GM23338 (cell line): ENCODE data around the gene CTAGE1. TPM values are rescaled to one million over a fixed set of nuclear protein-coding genes. Genes with fewer than 3 reads are reported as not detected.

Experiments used
- ATAC-seq: fragments of 200-7000 bp; cut with Tn5 transposase; 3 replicates; pipeline ENCODE4 v1.9.1; 2020
- DNase-seq: peaks from one replicate; pipeline ENCODE4 v3.0.0-alpha.2; 2015; ENCODE audit warnings: low spot score
- H2AFZ ChIP-seq: fragments of 200-600 bp; sonication (generic); 2 replicates; pipeline ENCODE4 v1.8.0; 2016; ENCODE audit warnings: antibody characterized with exemption, mild to moderate bottlenecking, moderate library complexity
- H3F3A ChIP-seq: fragments of 200-600 bp; sonication (generic); replicated peaks from 2 replicates; pipeline ENCODE4 v1.8.0; 2017; ENCODE audit warnings: antibody characterized with exemption, mixed run types, low read depth
- H3K27ac ChIP-seq: fragments of 200-600 bp; sonication (generic); 2 replicates; pipeline ENCODE4 v1.6.1; 2016; ENCODE audit warnings: low read depth
- H3K27me3 ChIP-seq: fragments of 200-600 bp; sonication (generic); 2 replicates; pipeline ENCODE4 v1.8.0; 2016; ENCODE audit warnings: mild to moderate bottlenecking, mixed run types, moderate library complexity; ENCODE audit not compliant: insufficient read depth
- H3K36me3 ChIP-seq: fragments of 200-600 bp; sonication (generic); 2 replicates; pipeline ENCODE4 v1.8.0; 2016; ENCODE audit warnings: mild to moderate bottlenecking; ENCODE audit not compliant: insufficient read depth
- H3K4me1 ChIP-seq: fragments of 200-600 bp; sonication (generic); 2 replicates; pipeline ENCODE4 v1.8.0; 2016; ENCODE audit warnings: mild to moderate bottlenecking, moderate library complexity; ENCODE audit not compliant: insufficient read depth
- H3K4me2 ChIP-seq: fragments of 200-600 bp; sonication (generic); 2 replicates; pipeline ENCODE4 v1.7.1; 2017; ENCODE audit warnings: mixed run types
- H3K4me3 ChIP-seq: fragments of 200-600 bp; sonication (generic); 2 replicates; pipeline ENCODE4 v1.6.1; 2016; ENCODE audit warnings: mixed run types
- H3K79me2 ChIP-seq: fragments of 200-600 bp; sonication (generic); replicated peaks from 2 replicates; pipeline ENCODE4 v1.8.0; 2017; ENCODE audit warnings: mild to moderate bottlenecking; ENCODE audit not compliant: insufficient read depth
- H3K9me2 ChIP-seq: fragments of 200-600 bp; sonication (generic); 2 replicates; pipeline ENCODE4 v1.8.0; 2017; ENCODE audit not compliant: insufficient read depth
- H4K20me1 ChIP-seq: fragments of 200-600 bp; sonication (generic); replicated peaks from 2 replicates; pipeline ENCODE4 v1.8.0; 2017; ENCODE audit warnings: mild to moderate bottlenecking; ENCODE audit not compliant: insufficient read depth
- H3K27ac Mint-ChIP-seq: 2 replicates; pipeline ENCODE4 v1.8.0; 2020; ENCODE audit warnings: inconsistent platforms, mild to moderate bottlenecking, moderate library complexity, mixed read lengths
- H3K27me3 Mint-ChIP-seq: 3 replicates; pipeline ENCODE4 v1.8.0; 2022; ENCODE audit warnings: low read depth, mild to moderate bottlenecking, moderate library complexity, mixed read lengths, inconsistent platforms; ENCODE audit not compliant: insufficient read depth, poor library complexity
- H3K36me3 Mint-ChIP-seq: 3 replicates; pipeline ENCODE4 v1.8.0; 2021; ENCODE audit warnings: low read depth, mild to moderate bottlenecking, inconsistent platforms, moderate library complexity, mixed read lengths
- H3K4me1 Mint-ChIP-seq: 3 replicates; pipeline ENCODE4 v1.8.0; 2020; ENCODE audit warnings: mild to moderate bottlenecking, inconsistent platforms, mixed read lengths
- H3K4me3 Mint-ChIP-seq: 3 replicates; pipeline ENCODE4 v1.8.0; 2021; ENCODE audit warnings: moderate library complexity, mild to moderate bottlenecking, inconsistent platforms, mixed read lengths
- H3K9me3 Mint-ChIP-seq: 3 replicates; pipeline ENCODE4 v1.8.0; 2020; ENCODE audit warnings: moderate library complexity, mild to moderate bottlenecking, inconsistent platforms, mixed read lengths
- CREB1 ChIP-seq: fragments of 250-450 bp; sonication (Bioruptor Pico); IDR thresholded peaks from 2 replicates; pipeline ENCODE4 v1.5.0; 2020; ENCODE audit warnings: low read depth, mild to moderate bottlenecking, moderate library complexity
- EZH2 ChIP-seq: fragments of 200-600 bp; sonication (generic); IDR thresholded peaks from one replicate; pipeline ENCODE4 v1.8.0; 2017; ENCODE audit warnings: antibody characterized with exemption, mild to moderate bottlenecking, low read depth; ENCODE audit not compliant: unreplicated experiment
- REST ChIP-seq: IDR thresholded peaks from one replicate; pipeline ENCODE4 v1.6.1; 2018; ENCODE audit warnings: antibody characterized with exemption; ENCODE audit not compliant: unreplicated experiment
- STAT1 ChIP-seq: IDR thresholded peaks from one replicate; pipeline ENCODE4 v1.6.1; 2016; ENCODE audit warnings: antibody characterized with exemption; ENCODE audit not compliant: unreplicated experiment
- ZNF114 ChIP-seq: fragments of 250-450 bp; sonication (Bioruptor Pico); IDR thresholded peaks from 2 replicates; pipeline ENCODE4 v1.5.0; 2020; ENCODE audit warnings: mild to moderate bottlenecking, moderate library complexity
- ZNF331 ChIP-seq: fragments of 250-450 bp; sonication (Bioruptor Pico); IDR thresholded peaks from 2 replicates; pipeline ENCODE4 v1.5.0; 2020; ENCODE audit warnings: low read depth, mild to moderate bottlenecking, moderate library complexity
- long read RNA-seq: library from polyadenylated mRNA; unstranded; transcript quantifications from one replicate; pipeline ENCODE4 v2.0.0, GENCODE V29; 2020; ENCODE audit not compliant: unreplicated experiment
- polyA plus RNA-seq: library from polyadenylated mRNA; unstranded; fragments of >200 nt; fragmentation: Nextera tagmentation; extraction: Ambion mirVana; gene quantifications from 2 replicates; pipeline ENCODE4 v1.2.1, GENCODE V29; 2016
- total RNA-seq: library from RNA; depleted of rRNA; stranded (reverse); fragments of >200 nt; shearing (Covaris generic); gene quantifications from 2 replicates; pipeline ENCODE4 v1.2.3, GENCODE V29; 2014; rRNA removed

Gene CTAGE1, protein sequence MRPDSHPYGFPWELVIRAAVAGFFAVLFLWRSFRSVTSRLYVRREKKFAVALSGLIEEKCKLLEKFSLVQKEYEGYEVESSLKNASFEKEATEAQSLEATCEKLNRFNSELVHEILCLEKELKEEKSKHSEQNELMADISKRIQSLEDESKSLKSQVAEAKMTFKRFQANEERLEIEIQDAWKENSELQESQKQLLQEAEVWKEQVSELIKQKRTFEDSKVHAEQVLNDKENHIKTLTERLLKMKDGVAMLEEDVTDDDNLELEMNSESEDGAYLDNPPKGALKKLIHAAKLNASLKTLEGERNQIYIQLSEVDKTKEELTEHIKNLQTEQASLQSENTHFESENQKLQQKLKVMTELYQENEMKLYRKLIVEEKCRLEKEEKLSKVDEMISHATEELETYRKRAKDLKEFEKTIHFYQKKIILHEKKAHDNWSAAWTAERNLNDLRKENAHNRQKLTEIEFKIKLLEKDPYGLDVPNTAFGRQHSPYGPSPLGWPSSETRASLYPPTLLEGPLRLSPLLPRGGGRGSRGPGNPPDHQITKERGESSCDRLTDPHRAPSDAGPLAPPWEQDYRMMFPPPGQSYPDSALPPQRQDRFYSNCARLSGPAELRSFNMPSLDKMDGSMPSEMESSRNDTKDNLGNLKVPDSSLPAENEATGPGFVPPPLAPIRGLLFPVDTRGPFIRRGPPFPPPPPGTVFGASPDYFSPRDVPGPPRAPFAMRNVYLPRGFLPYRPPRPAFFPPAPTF
- total RNA-seq (0.03 TPM in 1 of 2 replicates, not detected in the other), polyA plus RNA-seq (0.05 and 0.06 TPM in 2 replicates)
- long read RNA-seq = 0 reads

DNA sequence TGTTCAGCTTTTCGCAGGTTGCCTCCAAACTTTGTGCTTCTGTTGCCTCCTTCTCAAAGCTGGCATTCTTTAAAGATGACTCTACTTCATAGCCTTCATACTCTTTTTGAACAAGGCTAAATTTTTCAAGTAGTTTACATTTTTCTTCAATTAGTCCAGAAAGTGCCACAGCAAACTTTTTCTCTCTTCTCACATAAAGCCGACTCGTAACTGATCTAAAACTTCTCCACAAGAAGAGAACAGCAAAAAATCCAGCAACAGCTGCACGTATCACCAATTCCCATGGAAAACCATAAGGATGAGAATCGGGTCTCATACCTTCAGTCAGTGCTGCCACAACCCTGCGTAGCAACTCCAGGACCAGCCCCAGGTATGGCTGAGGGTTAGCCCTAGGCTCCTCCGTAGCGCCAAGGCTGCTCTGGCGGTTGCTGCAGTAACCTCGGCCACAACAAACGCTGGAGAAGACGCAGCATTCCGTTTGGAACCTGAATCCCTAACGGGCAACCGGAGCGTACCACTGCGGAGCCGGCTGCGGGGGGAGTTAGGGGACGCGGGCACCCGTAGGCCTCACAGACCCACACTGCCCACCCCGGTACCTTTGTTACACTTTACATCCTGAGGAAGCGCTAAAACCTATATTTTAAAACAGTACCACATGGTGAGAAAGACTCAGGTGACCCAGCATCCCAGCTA is at the start of gene CTAGE1:
Gene CTAGE1 (minus strand): TSS at position 420 of the 693 bp plus-strand sequence. CDS start 104 bp downstream, at position 316.
- Mint-ChIP-seq H3K27me3 (peaks cover 4% of the 10 kb centered on the region), H3K4me1 (no peaks in the 10 kb centered on the region), H3K27ac (no peak within 1 kb of the TSS), H3K4me3 (no peak within 1 kb of the TSS), H3K9me3 (peaks cover 10% of the 10 kb centered on the region; the same call in 2 of the 3 replicates), H3K36me3 (no peaks in the 10 kb centered on the region)
- no peak within 1 kb of the TSS for H3K4me3 ChIP-seq
- no peaks in the 10 kb centered on the region for H3K4me1 ChIP-seq
- H3K79me2 ChIP-seq = no peaks in the 10 kb centered on the region
- no peaks in the 10 kb centered on the region for H3F3A ChIP-seq
- 0 out of 2 replicates have a peak, but pooled peaks cover 4% of the 10 kb centered on the region for H3K27me3 ChIP-seq
- no peak within 1 kb of the TSS; the same call in 1 of the 2 replicates for H2AFZ ChIP-seq
- no peaks in the 10 kb centered on the region for H4K20me1 ChIP-seq
- ATAC-seq (peak; percentile 100), DNase-seq (peak; percentile 90)
- H3K4me2 ChIP-seq = no peak within 1 kb of the TSS
- TF ChIP-seq ZNF331 (CRISPR knock-in tag) (no peak), STAT1 (no peak)
- H3K9me2 ChIP-seq = no peaks in the 10 kb centered on the region
- no peak within 1 kb of the TSS for H3K27ac ChIP-seq
- H3K36me3 ChIP-seq = no peaks in the 10 kb centered on the region

DNA sequence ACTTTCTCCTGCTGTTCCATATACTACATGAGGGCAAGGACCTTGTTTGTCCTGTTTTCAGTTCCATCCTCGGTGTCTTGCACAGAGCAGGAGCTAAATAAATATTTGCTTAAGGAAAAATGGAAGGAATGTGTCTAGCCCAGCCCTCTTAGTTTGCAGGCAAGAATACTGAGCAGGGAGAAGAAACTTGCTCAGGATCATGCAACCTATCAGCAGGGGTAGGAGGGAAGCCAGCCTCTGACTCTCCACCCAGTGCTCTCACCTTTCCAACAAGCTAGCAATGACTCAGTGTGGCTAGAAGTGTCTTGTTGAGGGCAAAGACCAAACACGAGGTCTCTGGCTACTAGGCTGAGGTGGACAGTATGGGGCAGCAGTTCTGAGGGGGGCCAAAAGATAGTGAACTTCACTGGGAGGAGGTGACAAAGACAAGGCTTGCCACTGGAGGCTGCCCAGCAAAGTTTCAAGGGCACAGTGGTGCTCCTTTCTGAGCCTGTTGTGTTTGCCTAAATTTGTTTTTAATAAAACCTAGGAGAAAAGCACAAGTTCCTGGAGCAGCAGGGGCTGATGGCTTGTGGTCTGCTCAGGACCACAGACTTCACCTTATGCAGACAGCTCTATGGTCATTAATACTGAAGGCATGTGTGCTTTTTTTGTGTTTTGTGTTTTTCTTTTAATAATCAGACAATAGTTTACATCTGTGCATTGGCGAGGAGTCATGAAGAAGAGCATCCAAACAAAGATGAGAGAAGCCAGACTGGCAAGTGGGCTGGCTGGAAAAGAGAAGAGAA is 49.1 kb upstream of the CTAGE1 start:
- no peak overlapping the region for H3K4me3 ChIP-seq

More for the DNA sequence above, 49.1 kb upstream of the CTAGE1 start:
- Mint-ChIP-seq H3K4me1 (peaks cover 23% of the 10 kb centered on the region), H3K27me3 (peaks cover 3% of the 10 kb centered on the region), H3K4me3 (no peak overlapping the region), H3K36me3 (no peaks in the 10 kb centered on the region), H3K9me3 (no peaks in the 10 kb centered on the region), H3K27ac (no peak overlapping the region)
- Histone ChIP-seq H4K20me1 (no peaks in the 10 kb centered on the region), H3K9me2 (no peaks in the 10 kb centered on the region), H3K27me3 (no peaks in the 10 kb centered on the region), H3K27ac (no peak overlapping the region), H3K36me3 (no peaks in the 10 kb centered on the region), H2AFZ (peak overlapping the region; percentile 56; the same call in 1 of the 2 replicates), H3F3A (no peaks in the 10 kb centered on the region), H3K4me1 (peaks cover 23% of the 10 kb centered on the region), H3K79me2 (no peaks in the 10 kb centered on the region), H3K4me2 (no peak overlapping the region)
- TF ChIP-seq EZH2 (no peak), ZNF114 (CRISPR knock-in tag) (no peak), CREB1 (CRISPR knock-in tag) (no peak), REST (no peak)
- no peak for DNase-seq
- no peak for ATAC-seq
